Right ventricle myocardium superior (tissue), 1 donor: Measurements from ENCODE around the gene DMD. TPM values are rescaled to one million over a fixed set of nuclear protein-coding genes. Genes with fewer than 3 reads are reported as not detected.
"Not testable (repeated sequence)": the region's sequence is repeated elsewhere in the genome, so short reads cannot be mapped to it uniquely, and the experiment has no call there.

Source experiments
- ATAC-seq: fragments of 200-7000 bp; cut with Tn5 transposase; one replicate; pipeline ENCODE4 v1.9.1; 2020; ENCODE audit warnings: mild to moderate bottlenecking; ENCODE audit not compliant: poor library complexity
- DNase-seq: peaks from one replicate; pipeline ENCODE4 v3.0.0-alpha.2; 2020
- intact Hi-C: fragments of 100-400 bp; cut with DNase I; formaldehyde crosslinking; loops from one replicate; pipeline ENCODE4 v1.11.2; 2022
- total RNA-seq: library from RNA; stranded (reverse); fragmentation: NEBNext Ultra II Directional; extraction: Animal tissue kit (Norgen Biotek cat#: 25700); gene quantifications from one replicate; pipeline ENCODE4 v1.2.1, GENCODE V29; 2021
- donor health status: DM: no; HTN: yes; CAD: no; lungs with severe emphysema.

The DMD gene
- total RNA-seq, 1 donor from 2014 or later = 135 TPM

DNA sequence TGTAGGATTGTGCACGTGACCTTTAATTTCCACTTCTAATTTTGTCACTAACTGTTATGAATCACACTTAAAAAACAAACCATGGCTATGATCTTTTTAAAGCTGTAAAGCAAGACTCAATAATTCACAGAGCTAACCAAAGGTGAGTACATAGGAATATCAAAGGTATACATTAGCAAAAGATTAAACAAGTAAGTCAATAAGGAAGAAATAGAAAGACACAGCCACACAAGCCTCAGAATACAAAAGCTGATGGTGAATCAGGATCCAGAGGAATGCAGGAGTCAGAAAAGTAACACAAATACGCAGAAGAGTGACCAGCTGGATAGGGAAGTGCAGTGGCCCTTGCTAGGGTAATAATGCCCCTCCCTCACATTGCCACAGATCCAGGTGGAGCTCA is 943.6 kb downstream of the DMD start:
- intact Hi-C loops = no loop called here
- DNase-seq = no peak
- ATAC-seq = no peak

DNA sequence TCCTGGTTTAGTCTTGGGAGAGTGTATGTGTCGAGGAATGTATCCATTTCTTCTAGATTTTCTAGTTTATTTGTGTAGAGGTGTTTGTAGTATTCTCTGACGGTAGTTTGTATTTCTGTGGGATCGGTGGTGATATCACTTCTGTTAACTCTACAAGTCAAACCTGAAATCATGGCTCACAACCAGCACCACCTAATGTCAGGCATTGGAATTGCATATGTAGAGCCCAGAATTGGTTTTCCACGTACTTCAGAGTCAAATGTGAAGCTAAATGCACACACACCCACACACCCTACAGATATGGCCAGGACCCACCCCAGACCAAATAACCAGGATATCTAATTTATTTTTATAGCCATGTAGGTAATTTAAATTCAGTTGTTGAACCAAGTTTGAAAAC is 964.7 kb downstream of the DMD start:
- intact Hi-C loops, ATAC-seq, DNase-seq: not testable (repeated sequence)

DNA sequence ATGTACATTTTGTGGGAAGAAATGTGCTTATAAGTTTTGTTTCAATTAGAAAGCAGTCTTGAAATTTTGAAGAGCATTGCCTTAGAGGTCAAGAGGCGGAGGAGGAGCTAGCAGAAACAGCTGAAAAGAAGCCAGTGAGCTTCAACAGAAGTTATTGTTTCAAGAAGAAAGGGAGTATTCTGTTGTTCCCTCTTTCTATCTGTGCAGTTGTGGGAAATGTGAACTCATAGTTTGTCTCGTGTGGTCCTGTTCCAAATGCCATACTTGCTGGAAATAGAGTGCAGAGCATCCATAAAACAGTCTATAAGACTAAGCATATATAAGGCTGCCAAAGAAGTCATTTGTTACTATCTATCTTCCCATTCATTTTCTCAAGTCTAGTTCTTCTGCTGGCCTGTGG is 1015.7 kb downstream of the DMD start:
- no peak for ATAC-seq
- intact Hi-C loops = no loop called here
- no peak for DNase-seq

DNA sequence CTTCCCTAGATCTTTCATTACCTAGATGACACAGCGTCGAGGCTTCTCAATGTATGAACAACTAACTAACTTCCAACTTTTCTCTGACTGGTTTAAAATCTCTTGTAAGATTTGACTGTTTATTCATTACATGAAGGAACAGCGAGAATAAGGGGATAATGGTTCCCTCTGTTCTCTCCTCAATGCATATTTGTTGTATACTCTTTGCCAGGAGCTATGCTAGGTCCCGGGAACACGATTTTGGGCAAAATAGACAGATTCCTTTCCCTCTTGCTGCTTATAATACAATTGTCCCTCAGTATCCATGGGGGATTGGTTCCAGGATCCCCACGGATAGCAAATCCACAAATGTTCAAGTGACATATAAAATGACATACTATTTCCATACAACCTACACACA is 1020.0 kb downstream of the DMD start:
- ATAC-seq (no peak), DNase-seq (no peak)
- intact Hi-C loops = no loop called here

DNA sequence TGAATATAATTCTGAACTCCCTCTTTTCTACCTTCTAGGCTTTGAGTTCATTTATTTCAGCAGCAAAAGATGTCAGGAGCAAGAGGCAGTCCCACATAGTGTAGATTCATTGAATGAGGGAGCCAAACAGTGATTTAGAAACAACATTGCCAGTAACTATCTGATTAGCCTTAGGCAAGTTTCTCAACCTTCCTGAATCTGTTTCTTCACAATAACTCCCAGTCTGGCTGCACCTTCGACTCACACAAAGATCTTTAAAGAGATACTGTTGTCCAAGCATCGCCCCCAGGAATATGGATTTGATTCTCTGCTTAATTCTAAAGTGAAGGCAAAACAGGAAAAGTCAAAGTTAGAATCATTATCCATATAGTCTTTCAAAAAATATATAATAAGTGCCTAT is 1026.2 kb downstream of the DMD start:
- intact Hi-C loops = no loop called here
- DNase-seq (no peak), ATAC-seq (no peak)

DNA sequence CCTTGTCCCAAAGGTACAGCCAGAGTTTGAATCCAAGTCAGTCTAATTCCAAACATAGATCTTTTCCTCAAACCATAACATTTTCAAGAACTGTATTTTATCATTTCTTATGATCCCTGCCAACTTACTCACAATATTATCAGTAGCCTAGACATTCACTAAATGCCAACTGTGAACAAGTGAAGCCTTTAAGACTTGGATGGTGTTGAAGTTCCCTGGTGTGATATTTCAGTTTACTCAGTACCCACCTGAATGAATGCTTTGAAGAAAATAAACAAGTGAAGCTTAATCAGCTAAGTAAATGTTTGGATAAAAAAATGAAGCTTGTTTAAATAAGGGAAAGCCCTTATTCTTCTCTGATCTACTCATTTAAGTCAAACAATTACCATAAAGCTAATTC is 1028.3 kb downstream of the DMD start:
- intact Hi-C loops = no loop called here
- DNase-seq (no peak), ATAC-seq (no peak)

DNA sequence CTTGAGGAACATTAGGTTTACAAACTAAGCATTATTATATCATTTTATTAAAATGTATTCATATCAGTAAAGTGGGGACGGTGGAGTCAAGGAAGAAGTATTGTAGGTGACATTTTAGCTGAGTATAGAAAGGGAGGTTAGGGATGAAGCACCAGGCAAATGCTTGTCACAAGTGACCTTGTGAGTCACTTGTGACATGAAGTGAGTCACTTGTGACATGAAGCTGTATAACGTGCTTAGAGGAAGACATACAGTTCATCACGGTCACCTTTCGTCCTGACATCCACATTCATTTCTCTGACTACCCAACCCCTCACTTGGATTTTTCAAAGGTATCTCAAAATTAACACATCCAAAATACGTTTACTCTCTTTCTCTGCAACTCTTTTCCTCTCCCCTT is 1034.8 kb downstream of the DMD start:
- DNase-seq (no peak), ATAC-seq (no peak)
- intact Hi-C loops = no loop called here

DNA sequence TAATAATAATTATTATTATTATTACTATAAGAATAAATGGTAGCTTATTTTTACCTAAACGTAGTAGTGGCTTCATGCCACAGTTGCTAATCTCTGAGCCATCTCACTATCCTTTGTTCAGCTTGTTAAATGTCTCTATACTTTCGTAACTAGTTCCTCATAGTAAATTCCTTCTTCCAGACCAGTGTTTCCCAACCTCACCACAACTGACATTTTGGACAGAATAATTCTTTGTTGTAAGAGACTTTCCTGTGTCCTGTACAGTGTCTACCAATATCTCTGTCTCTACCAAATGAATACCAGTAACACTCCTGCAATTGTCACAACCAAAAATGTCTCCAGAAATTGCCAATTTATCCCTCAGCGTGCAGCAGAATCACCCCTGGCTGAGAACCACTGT is 1040.9 kb downstream of the DMD start:
- intact Hi-C loops = no loop called here
- ATAC-seq = no peak
- DNase-seq = no peak

DNA sequence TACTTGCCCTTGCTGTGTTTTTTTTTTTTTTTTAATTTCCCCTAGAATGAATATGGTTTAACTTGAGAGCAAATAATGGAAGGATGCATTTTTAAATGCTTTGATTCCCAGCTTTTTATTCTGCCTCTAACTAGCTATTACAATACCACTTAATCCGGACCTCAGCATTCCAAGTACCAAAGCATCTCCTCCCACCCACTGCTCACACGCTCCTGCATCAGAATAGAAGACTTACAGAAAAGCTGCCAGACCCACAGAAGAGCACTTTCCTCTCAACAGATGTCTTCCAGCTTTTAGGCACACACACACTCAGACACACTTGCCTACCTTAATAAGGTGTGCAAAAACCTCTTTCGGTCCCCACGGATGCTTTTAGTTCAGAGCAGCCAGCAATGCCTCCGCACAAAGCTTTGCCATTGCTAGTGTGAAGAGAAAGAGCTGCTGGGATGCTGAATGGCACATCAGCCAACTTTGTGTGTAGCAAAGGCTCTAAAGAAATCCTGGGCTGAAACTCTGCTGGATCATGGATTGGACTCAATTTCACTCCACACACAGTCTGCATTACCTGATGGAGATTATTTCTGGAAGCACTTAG is 1056.2 kb downstream of the DMD start:
- no peak for ATAC-seq
- DNase-seq = no peak
- intact Hi-C loops = no loop called here

DNA sequence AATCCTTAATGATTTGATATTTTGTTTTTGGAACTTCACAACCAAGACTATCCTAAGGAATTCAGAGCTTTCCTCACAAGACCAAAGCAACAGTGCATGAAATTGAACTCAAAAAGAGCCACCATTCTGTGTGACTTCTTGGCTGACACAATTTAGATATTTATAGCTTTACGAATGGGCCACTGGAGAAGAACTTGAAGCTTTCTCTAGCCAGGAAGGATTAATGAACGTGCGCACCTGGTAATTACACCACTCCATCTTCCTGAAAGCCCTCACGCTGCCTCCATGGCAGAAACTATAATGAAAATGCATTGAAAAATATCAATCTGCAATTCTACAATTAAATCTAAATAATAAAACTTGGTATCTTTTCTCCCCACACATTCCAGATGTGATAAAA is 1057.8 kb downstream of the DMD start:
- DNase-seq (no peak), ATAC-seq (no peak)
- intact Hi-C loops = no loop called here

DNA sequence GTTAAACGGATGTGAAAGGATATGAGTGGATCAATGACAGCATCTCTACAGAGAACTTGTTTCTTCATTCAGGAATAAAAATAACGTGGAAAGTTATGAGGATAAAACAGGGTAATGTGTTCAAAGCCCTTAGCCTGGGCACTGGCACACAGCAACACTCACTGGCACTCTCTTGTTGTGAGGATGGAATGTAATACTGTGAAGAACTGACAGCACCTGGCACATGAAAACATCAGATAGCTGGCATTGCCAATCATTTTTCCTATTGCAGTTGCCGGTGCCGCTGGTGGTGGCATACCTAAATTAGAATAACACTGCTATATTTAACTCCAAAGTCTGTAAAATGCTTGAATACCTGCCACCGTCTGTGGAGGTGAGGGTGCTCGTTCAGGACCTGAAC is 1061.2 kb downstream of the DMD start:
- intact Hi-C loops = no loop called here
- ATAC-seq (peak; percentile 90), DNase-seq (no peak)

DNA sequence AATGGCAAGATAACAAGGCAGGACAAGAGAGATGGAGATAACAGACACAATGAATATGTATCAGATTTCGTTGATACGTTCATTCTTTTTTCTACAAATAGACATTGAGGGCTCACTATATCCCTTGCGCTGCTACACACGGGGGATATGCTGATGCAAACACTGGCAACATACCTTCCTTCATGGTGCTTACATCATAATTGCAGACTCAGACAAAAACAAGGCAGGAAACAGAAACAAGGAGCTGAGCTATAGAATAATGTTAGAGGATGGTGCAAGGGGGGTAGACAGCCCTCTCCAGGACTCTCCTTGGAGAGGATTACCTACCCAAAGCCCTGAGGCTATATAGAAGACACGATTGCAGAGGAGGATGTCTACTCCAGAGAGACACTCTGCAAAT is 1069.5 kb downstream of the DMD start:
- ATAC-seq (no peak), DNase-seq (no peak)
- intact Hi-C loops = no loop called here

DNA sequence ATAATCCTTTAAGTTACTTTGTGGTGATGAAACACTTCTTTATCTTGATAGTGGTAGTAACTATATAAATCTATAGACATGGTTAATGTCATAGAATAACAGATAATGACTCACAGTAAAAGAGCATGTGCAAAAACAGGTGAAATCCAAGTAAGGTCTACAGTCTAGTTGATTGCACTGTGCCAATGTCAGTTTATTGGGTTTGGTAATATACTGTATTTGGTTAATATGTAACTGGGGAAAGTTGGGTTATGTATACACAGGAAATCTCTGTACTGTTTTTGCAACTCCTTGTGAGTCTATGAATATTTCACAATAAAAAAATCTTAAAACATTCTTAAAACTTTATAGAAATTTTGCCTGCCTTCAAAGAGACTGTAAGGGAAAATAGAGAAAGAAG is 1071.9 kb downstream of the DMD start:
- ATAC-seq (no peak), DNase-seq (no peak)
- intact Hi-C loops = no loop called here

DNA sequence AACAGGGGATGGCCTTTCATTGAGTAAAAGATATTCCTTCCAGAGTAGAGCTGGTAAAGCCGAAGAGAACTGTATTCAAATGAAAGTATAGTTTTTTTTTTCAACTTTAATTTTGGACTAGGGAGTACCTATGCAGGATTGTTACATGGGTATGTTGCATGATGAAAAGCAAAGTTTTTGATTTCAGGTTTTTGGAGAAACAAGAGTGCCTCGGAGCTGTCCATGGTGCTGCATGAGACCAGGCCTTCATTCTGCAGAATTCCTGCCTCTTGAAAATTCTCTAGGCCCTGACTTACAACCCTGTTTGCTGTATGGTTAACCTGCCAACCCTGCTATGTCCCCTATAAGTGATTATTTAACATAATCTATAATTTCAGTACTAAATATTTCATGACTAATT is 1073.8 kb downstream of the DMD start:
- DNase-seq (no peak), ATAC-seq (no peak)
- intact Hi-C loops = no loop called here

DNA sequence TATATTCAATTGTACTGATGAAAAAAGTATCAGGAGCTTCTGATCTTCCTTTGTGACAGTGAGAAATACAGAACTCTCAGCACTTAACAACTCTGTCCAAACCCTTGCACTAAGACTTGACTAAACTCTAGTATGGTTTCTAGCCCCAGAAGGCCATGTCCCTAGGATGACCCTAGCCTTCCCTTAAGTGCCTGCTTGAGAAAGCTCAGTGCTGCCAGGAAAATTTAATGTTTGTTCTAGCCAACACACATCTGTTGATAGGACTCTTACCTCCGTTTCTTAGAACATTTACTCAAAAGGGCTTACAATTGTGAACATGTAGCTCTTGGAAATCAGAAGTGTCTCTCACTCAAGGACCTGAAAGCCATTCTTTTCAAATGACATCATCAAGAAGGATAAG is 1084.4 kb downstream of the DMD start:
- intact Hi-C loops = no loop called here
- DNase-seq = no peak
- no peak for ATAC-seq

DNA sequence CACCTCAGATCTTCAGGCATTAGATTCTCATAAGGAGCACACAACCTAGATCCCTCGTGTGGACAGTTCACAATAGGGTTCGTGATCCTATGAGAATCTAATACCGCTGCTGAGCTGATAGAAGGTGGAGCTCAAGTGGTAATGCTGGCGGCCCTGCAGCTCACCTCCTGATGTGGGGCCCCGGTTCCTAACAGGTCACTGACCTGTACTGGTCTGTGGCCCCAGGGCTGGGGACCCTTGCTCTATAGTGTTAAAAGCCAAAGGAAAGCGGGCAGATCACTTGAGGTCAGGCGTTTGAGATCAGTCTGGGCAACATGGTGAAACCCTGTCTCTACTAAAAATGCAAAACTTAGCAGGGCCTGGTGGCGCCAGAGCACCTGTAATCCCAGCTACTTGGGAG is 1092.5 kb downstream of the DMD start:
- no peak for ATAC-seq
- intact Hi-C loops = no loop called here
- no peak for DNase-seq

DNA sequence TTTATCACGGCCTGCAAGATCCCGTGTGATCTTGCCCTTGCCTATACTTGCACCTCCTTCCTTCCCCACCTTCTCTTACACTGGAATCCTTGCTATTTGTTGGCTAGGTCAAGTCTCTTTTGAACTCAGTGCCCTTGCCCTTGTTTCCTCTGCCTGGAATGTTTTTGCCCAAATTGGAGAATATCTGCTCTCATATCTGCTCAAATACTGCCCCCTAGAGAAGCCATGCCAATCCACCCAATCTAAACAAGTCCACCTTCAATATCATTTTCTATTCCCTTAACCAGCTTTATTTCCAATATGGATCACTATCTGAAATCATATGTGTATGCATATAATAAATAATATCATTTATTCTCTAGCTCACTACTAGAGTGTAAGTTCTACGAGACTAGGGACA is 1095.3 kb downstream of the DMD start:
- intact Hi-C loops = no loop called here
- ATAC-seq (no peak), DNase-seq (no peak)

DNA sequence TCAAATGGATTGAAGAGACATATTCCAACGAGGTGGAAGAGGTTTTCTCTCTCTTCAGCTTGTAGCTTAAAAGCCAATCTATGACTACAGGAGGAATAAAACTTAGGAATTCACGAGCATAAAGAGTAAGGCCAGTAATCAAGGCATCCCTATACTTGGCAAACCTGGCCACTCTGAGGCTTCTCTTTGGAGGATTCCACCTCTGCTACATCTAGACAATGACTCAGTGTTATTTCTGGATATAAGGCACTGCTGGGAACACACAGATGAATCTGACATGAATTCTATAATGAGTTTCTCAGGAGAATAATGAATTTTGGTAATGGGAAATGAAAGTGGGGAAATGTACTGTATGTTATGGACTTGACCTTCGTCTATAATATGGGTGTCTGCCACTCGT is 1123.7 kb downstream of the DMD start:
- no peak for ATAC-seq
- intact Hi-C loops = no loop called here
- DNase-seq = no peak

DNA sequence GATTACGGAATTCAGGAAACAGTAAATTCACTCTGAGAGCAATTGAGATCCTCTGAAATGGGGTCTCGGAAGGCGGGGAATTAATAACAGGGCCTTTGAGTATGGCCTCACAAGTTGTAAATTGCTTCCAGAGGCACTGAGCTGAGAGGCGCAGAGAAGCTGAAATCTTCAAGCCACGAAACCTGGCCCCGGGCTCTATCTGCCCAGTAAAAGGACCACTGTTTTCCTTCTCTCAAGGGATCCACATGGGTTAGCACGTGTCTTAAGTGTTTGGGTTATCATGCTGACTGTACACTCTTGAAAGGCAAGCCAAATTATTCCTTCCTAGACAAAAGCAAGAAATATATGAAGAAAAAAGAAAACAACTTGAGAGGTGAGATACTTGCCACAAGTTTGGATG is 1126.6 kb downstream of the DMD start:
- no peak for DNase-seq
- no peak for ATAC-seq

DNA sequence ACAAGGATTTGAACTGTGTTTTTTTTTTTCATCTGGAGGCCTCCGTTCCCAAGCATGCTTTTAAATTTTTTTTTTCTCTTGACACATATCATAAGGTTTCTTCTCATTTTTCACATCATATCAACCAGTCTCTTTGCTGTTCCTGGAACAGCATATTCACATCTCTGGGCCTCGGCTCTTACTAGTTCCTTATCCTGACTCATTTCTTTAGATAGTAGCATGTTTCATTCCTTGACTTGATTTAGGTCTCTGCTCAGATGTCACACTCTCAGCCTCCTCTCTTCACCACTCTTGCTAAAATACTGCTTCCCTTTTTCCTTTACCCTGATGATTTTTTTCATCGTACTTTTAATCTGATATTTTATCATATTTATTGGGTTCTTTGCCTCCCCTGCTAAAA is 1163.1 kb downstream of the DMD start:
- intact Hi-C loops = no loop called here
- ATAC-seq (no peak), DNase-seq (no peak)

More for the DNA sequence above, 1126.6 kb downstream of the DMD start:
- intact Hi-C loops = no loop called here

DNA sequence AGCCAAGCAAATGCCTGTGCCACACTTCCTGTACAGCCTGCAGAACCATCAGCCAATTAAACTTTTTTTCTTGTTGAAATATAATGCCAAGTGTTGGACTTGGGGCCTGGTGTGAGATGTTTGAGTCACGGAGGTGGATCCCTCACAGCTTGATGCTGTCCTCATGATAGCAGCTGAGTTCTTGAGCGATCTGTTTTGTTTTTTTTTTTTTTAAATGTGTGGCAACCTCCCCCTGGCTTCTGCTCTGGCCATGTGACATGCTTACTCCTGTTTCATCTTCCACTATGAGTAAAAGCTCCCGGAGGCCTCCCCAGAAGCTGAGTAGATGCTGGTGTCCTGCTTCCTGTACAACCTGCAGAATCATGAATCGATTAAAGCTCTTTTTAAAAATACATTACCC is 1166.2 kb downstream of the DMD start:
- no peak for DNase-seq

DNA sequence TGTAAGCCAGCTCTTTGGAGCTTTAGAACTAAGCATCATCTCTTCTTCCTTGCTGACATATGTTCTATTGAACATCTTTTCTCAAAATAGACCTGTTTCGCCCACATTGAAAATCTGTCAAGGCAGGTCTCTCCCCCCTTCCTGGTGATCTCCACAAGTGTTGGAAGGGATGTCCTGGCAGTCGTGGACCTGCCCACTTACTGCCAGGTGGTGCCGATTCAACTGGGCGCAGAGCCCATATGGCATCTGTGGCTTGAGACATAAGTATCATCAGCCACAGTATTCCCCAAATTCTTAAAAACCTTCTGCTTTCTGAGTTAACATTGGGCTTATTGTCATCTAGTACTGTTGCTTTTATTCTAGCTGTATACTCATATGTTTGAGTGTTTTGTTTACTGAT is 1170.2 kb downstream of the DMD start:
- intact Hi-C loops = no loop called here

More for the DNA sequence above, 1166.2 kb downstream of the DMD start:
- intact Hi-C loops = no loop called here
- ATAC-seq = no peak

More for the DNA sequence above, 1170.2 kb downstream of the DMD start:
- no peak for ATAC-seq
- DNase-seq = no peak
